ENCODE results near the gene NCOA1. TPM values are rescaled to one million over a fixed set of nuclear protein-coding genes. Genes with fewer than 3 reads are reported as not detected.

Gene NCOA1
- total RNA-seq, 1 experiment from 2014 or later, result 27.5 TPM

GRCh38 chr2:24551016-24551415 lies 60.0 kb downstream of the NCOA1 start:
- ChIA-PET POLR2A (ENCODE audit: low non-redundant PET) (no interaction called here), CTCF (no interaction called here)
- H3K4me1 ChIP-seq (ENCODE audit: insufficient read depth, low read length, poor library complexity, severe bottlenecking), result no peaks in the 10 kb centered on the region
- H3K36me3 ChIP-seq (ENCODE audit: insufficient read depth, low read length, poor library complexity, severe bottlenecking), result no peaks in the 10 kb centered on the region
- H3K27me3 ChIP-seq (replicated peaks; ENCODE audit: insufficient read depth, low read depth, low read length, poor library complexity), result no peaks in the 10 kb centered on the region
- no peak overlapping the region for H3K27ac ChIP-seq (ENCODE audit: low read depth, low read length, poor library complexity, severe bottlenecking)
- no peaks in the 10 kb centered on the region for H3K9me3 ChIP-seq (ENCODE audit: low read depth, low read length, poor library complexity, severe bottlenecking)
- TF ChIP-seq EZH2 (IDR thresholded peaks at IDR 0.05; ENCODE audit: borderline replicate concordance, low read depth, low read length, poor library complexity, severe bottlenecking) (no peak), CTCF (conservative IDR thresholded peaks at IDR 0.05; ENCODE audit: low read depth, low read length) (no peak)
- DNase-seq (ENCODE audit: low spot score), result no peak
- no TSS peak for BruUV-seq (replicated peaks)
- intact Hi-C loops (cut with micrococcal nuclease; ENCODE audit: unreplicated experiment), result no loop called here
- no peak overlapping the region for H3K4me3 ChIP-seq (ENCODE audit: low read depth, low read length, poor library complexity, severe bottlenecking)

- intact Hi-C loops (cut with micrococcal nuclease; ENCODE audit: unreplicated experiment), result no loop called here
- CTCF ChIA-PET, result no interaction called here
- DNase-seq (ENCODE audit: low spot score), result no peak
- POLR2A ChIA-PET (ENCODE audit: low non-redundant PET), result no interaction called here
- H3K27ac ChIP-seq (ENCODE audit: low read depth, low read length, poor library complexity, severe bottlenecking), result no peak overlapping the region
- H3K4me3 ChIP-seq (ENCODE audit: low read depth, low read length, poor library complexity, severe bottlenecking), result no peak overlapping the region
- no peaks in the 10 kb centered on the region for H3K36me3 ChIP-seq (ENCODE audit: insufficient read depth, low read length, poor library complexity, severe bottlenecking)
- no peaks in the 10 kb centered on the region for H3K4me1 ChIP-seq (ENCODE audit: insufficient read depth, low read length, poor library complexity, severe bottlenecking)
- no TSS peak for BruUV-seq (replicated peaks)
- H3K9me3 ChIP-seq (ENCODE audit: low read depth, low read length, poor library complexity, severe bottlenecking), result no peaks in the 10 kb centered on the region
- no peak for TF ChIP-seq CTCF (conservative IDR thresholded peaks at IDR 0.05; ENCODE audit: low read depth, low read length)
- H3K27me3 ChIP-seq (replicated peaks; ENCODE audit: insufficient read depth, low read depth, low read length, poor library complexity), result no peaks in the 10 kb centered on the region
Measured at GRCh38 chr2:24552836-24553235, 61.8 kb downstream of the NCOA1 start.

- Histone ChIP-seq H3K4me1 (ENCODE audit: insufficient read depth, low read length, poor library complexity, severe bottlenecking) (no peaks in the 10 kb centered on the region), H3K9me3 (ENCODE audit: low read depth, low read length, poor library complexity, severe bottlenecking) (no peaks in the 10 kb centered on the region), H3K27me3 (replicated peaks; ENCODE audit: insufficient read depth, low read depth, low read length, poor library complexity) (no peaks in the 10 kb centered on the region), H3K36me3 (ENCODE audit: insufficient read depth, low read length, poor library complexity, severe bottlenecking) (no peaks in the 10 kb centered on the region), H3K4me3 (ENCODE audit: low read depth, low read length, poor library complexity, severe bottlenecking) (no peak overlapping the region), H3K27ac (ENCODE audit: low read depth, low read length, poor library complexity, severe bottlenecking) (no peak overlapping the region)
- no peak for DNase-seq (ENCODE audit: low spot score)
- TF ChIP-seq EZH2 (IDR thresholded peaks at IDR 0.05; ENCODE audit: borderline replicate concordance, low read depth, low read length, poor library complexity, severe bottlenecking), result no peak
- no peak for TF ChIP-seq CTCF (conservative IDR thresholded peaks at IDR 0.05; ENCODE audit: low read depth, low read length)
- intact Hi-C loops (cut with micrococcal nuclease; ENCODE audit: unreplicated experiment), result no loop called here
- POLR2A ChIA-PET (ENCODE audit: low non-redundant PET), result no interaction called here
- CTCF ChIA-PET, result no interaction called here
- BruUV-seq (replicated peaks), result no TSS peak
Measured at GRCh38 chr2:24558781-24559472, 67.9 kb downstream of the NCOA1 start.

Measured in A673 (cell line).